Stimulated activated CD4-positive, alpha-beta T cell treated with anti-CD3 and anti-CD28 coated beads, Interleukin-15, amount 100 ng/mL, for 48 hours (primary cell): ENCODE measurements around the gene B3GNT5.
A peak's percentile ranks its signal among the peaks of the same experiment; 100 is the strongest.

ENCODE experiments used
- DNase-seq, 2 donors: peaks; one replicate each; pipeline ENCODE4 v3.0.0-alpha.2; 2020; ENCODE audit warnings: low read depth in 2 of 2

Gene B3GNT5, protein sequence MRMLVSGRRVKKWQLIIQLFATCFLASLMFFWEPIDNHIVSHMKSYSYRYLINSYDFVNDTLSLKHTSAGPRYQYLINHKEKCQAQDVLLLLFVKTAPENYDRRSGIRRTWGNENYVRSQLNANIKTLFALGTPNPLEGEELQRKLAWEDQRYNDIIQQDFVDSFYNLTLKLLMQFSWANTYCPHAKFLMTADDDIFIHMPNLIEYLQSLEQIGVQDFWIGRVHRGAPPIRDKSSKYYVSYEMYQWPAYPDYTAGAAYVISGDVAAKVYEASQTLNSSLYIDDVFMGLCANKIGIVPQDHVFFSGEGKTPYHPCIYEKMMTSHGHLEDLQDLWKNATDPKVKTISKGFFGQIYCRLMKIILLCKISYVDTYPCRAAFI

DNA sequence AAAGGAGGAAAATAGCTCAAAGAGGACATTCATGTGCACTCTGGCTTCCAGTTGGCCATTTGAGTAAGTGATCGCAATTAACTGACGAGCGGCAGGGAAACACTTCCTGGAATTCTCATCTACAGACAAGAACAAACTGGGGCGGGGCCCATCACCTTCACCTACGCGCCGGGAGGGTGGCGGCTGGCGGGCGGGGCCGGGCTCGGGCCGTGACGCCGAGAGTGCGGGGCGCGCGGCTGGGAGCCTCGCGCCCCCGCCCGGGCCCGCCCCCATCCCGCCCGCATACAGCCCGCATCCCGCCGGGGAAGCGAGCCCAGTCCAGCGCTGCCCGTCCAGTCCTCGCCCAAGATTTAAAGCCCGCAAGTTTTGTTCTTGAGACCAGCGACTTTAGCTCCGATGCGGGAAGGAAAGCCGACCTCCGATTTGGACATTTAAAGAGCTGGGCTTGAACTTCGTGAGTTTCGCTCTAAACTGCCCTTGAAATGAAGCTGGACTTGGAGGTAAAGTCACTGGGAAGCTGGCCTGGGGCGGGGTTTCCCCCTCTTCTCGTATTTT lies at the start of gene B3GNT5:
Gene B3GNT5 (plus strand): TSS at position 281 of the 555 bp plus-strand sequence. CDS start 16,546 bp downstream, outside the sequence.
- no peak for DNase-seq

DNA sequence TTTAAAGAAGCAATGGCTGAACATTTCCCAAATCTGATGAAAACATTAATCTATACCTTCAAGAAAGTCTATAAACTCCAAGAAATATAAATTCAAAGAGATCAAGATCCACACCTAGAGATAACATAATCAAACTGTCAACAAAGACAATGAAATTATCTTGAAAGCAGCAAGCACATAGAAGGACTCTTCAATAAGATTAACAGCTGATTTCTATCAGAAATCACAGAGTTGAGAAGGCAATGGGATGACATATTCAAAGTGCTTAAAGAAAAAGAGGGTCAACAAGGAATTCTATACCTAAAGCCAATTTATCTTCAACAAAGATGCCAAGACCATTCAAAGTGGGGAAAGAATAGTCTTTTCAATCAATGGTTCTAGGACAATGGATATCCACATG lies 49.4 kb upstream of the B3GNT5 start:
- DNase-seq, result no peak

DNA sequence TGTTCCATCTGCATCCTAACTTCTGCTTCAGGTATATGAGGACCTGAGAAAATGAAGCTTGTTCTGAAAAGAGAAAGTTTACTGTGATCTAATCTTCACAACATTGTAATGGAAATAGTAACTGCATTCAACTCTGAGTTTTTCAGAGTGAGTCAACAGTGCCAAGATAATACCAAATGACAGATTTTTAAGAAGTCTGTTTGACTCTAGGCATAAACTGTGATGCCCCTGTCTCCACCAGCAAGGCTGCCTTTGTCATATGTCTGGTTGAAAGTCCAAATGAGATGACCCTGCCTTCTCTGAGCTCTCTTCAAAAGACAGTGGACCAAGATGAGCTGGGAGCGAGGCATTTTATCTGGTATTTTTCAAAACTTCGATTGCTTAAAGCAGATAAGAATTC lies 44.8 kb upstream of the B3GNT5 start:
- DNase-seq, result peak in 1 of 2 donors; percentile 20

DNA sequence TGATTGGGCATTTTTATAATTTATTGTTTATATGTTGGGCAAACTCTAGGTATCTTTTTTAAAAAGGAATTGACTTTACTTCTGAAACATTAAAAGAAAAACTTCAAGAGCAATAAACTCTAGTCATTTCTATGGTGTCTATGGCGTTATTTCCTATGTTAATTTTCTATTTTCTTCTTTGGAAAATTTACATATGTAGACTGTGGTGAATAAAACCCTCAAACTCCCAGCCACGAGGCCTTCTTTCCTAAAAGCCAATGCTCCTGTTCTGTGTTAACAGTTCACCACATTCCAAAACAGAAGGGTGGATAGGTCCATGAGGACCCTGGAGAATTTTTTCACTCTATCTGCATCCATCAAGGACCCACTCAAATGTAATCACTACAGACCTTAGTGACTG lies 44.3 kb upstream of the B3GNT5 start:
- no peak for DNase-seq

DNA sequence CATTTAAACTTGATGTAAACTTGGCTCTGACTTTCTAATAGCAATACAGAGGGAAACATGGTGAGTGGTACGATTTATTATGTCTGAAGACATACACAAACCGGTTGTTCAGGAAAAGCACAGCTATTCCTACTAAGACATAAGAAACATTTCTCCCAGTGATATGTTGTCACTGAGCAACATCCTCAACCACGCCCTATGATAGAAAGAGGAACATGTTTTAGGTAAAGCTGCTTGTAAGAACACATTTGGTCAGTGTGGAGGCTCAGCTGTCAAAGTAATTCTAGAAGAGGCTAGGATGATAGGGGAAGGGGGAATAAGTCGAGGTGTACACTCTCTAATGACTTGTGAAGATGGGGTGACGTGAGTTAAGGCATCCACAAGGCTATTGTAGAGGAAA lies 42.7 kb upstream of the B3GNT5 start:
- no peak for DNase-seq

DNA sequence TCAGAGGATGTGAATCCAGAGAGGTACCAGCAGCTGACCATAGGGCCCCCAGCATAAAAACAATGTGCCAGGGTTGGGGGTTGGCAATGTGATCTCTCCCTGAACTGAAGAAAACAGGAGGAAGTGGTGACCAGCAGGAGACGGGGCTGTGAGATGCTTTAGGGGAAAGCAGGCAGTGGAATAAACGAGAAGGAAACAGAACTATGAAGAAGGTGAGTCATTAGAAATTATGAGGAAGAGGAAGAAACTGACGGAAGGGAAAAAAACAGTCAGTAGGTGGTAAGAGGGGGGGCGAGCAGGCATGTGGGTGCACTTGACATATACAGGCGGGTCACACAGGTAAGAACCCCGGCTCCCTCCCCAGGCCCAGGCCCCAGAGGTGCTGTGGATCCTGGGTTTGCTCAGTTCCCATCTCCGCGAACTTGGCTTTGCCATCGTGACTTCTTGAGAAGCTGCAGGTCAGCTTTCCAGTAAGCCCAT lies 42.2 kb upstream of the B3GNT5 start:
- peak; percentile 33 to 46 for DNase-seq

DNA sequence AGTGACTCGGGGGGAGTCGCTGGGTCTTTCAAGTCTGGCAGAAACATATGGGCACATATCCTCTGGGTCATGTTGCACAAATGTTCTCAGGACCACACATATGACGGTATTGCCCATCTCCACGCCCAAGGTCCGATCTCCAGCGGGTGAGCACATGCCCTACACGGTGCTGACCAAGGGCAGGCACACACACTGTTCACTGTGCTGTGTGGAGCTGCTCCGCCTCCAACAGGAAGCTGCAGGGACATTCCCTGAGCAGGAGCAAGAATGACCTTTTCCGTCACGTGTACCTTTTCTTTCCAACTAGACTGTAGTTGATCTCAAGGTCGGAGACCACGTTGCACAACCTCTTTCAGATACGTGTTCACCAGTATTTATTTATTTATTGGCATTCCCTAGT lies 41.7 kb upstream of the B3GNT5 start:
- DNase-seq, result no peak

DNA sequence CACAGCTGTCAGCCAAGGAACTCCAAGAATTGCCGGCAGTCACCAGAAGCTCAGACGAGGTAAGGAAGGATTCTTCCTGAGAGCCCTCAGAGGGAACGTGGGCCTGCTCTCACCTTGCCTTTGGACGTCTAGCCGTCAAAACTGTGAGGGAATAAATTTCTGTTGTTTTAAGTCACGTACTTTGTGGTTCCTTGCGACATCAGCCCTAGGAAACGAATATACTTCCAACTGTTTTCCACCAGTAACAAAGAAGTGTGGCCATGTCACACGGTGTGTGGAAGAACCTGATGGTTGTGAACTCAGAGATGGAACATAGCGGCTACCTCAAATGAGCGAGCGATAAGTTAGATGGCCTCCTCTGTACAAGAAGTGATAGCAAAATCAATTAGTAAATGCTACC lies 41.0 kb upstream of the B3GNT5 start:
- no peak for DNase-seq

DNA sequence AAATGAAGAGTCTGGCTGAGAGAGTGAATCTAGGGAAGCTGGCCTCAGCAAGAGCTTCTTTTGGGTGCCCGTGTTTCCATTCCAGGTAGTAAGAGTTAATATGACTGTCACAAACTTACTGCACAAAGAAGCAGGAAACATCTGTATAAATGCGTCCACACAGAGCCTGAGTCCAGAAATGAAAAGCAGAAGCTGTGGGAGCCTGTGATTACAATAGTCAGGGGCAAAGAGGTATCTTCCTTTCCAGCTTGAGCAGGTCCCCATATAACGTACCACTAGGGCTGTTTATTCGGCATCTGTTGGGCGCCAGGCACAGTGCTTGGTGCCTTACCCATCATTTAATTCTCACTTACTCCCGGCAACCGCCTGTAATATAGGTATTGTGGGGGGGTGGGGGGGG lies 40.5 kb upstream of the B3GNT5 start:
- DNase-seq, result no peak

DNA sequence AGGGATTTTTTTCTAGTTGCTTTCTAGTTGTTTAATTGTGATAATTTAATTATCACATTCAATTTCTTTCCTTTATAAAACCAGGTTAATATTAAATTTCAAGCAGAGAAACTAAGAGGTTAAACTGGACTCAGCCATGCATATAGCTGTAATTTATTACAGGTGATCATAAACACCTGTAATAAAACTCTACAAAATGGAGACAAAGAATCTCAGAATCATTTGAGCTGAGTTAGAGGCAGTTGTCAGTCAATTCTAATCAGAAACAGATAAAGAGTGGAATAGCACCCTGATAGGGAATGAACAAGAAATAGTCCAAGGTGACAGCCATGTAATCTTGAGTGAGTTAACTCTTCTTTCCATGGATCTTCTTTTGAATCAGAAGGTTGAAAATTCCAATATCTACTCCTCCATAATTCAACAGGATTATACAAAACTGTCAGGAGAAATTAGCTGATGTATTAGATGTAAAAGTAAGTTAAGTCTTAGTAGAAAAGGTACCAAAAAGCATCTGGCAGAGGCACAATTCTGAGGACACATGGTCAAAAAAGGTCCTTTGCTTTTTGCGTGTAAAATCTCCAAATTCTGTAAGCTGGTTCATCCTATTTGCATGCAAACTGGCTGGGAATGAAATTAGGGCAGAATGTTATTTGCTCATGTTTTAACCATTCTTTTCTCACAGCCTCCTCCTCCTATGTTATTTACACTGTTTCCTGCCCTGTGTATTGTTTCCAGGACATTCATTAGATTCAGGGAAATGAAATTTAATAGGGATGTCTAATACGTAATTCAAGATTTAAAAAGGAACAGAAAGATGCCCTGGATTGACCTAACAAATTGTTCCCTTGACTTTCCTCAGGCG lies 39.4 kb upstream of the B3GNT5 start:
- DNase-seq, result no peak

DNA sequence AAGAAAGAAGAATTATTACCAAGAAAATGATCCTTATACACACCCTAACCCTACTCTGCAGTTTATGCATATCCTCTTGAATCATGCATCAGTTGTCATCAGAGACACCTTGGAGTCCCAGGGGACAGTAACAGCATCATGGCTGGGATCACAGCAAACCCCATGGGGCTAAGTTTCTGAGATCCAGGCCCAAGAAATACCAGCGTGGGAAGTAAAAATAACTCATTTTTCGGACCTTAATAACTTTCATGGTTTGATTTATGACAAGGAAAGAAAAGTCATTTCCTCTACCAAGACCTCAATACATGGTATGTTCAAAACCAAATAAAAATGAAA lies 38.8 kb upstream of the B3GNT5 start:
- no peak for DNase-seq

DNA sequence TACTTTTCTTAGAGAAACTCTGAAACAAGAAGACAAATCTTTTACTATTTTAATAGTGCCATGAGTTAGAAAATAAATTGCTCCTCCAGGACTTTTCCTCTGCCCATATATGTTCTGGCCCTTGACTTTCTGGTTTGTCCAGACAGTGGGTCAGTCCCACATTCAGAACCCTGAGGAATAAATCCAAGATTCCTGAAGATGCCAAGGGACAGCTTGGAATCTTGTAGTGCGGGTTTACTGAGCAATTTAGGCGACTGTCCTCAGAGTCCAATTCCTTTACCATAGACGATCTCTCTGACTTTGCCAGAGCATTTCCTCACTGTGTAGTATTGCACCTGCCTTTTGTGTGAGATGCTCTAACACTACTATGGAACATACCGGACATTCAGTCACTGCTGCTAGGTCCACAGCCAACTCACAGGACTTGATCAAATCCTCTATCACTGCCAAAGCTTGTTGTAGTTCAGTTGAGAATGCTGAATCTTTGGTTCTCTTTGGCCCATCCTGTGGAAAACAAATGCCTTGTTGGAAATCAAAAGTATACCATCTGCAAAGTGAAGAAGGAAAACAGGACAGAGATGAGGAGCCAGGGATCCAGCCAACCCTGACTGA lies 37.4 kb upstream of the B3GNT5 start:
- DNase-seq, result no peak

DNA sequence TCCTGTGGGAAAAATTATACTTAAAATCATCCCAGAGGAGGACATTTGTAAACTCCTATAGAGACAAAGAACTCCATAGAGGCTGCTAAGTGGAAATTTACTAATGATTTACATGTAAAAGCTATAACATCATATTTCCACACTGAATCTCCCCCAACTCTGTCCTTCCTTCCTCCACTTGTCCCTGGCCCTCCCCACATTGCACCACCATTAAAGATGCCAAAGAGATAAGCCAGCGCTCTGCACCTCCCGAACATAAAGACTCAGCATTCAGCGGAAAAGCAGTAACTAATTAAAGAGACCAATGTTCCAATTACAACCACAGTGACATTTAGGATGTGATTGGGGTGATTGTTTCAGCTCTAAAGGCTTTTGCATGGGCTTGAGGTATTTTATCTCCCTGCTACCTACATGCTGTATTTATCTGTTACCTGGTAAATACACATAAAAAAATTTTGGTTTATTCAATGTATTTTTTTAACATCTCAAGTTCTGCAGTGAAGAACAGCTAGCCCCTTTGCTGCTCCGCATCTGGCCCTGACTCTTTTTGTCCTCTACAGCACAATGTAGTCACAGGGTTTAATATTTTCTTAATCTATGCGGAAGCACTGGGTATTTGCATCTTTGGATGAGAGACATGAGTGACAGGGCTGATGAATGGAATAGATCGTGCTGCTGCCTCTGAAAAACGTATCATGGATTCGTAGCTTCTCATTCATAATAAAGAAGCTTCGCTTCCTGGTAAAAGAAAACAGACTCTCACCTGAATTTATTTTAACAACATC lies 35.3 kb upstream of the B3GNT5 start:
- DNase-seq, result no peak

DNA sequence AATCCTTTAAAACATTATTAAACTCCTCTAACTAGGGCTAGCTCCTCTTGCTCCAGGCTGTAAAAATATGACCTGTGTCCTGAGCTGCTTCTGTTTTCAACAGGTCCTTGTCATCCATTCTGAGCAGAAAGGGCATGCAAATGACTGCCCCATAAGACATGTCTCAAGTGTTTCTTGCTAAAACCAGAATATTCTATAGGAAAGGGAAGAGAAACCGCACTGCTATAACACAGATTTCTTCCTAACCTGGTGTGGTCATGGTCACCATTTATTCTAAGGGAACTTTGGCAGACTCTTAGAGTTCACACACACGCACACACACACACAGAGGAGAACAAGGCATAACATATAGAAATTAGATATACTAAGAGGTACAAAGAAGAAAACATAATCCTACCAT lies 34.2 kb upstream of the B3GNT5 start:
- DNase-seq, result no peak

DNA sequence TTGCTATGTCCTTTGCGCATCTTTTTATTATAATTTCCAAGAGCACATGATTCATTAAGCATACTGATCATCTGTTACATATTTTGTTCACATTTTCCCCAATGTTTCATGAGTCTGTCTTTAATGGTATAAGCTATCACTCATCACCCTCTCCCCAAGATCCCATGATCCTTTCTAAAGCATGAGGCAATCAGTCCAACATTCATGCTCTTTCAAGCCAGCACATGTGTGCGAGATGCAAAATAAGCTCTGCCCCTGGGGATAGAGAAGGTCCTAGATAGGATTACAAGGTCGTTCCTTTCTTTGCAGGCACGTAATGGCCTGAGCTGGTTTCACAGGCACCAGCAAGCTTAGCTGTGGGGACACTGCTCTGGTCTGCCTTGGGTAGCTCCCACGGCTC lies 32.2 kb upstream of the B3GNT5 start:
- no peak for DNase-seq

DNA sequence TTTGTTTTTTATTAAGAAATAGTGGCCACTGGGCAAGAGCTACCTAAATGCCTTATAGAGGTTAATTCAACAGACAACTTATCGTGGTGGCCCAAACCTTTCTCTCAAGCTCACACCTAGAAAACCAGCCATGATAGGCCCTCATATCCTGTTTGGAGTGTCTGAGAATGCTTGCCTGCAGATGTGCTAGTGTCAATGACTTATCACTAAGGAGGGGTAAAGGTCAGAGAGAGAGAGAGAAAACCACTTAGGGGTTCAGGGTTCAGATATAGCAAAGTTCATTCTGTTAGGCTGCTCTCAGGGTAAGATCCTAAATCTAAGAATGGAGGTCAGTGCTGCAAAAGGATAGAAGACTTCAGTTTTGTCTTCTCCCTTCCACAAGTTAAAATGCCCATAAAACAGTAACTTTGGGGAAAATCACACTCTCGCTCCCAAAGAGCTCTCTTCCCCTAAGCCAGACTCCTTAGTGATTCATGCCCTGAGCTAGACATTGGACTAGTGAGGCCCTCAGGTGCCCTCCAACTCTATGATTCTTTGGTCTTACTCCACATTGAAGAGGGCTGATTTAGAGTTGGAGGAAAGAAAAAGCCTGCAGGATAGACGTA lies 30.3 kb upstream of the B3GNT5 start:
- no peak for DNase-seq

DNA sequence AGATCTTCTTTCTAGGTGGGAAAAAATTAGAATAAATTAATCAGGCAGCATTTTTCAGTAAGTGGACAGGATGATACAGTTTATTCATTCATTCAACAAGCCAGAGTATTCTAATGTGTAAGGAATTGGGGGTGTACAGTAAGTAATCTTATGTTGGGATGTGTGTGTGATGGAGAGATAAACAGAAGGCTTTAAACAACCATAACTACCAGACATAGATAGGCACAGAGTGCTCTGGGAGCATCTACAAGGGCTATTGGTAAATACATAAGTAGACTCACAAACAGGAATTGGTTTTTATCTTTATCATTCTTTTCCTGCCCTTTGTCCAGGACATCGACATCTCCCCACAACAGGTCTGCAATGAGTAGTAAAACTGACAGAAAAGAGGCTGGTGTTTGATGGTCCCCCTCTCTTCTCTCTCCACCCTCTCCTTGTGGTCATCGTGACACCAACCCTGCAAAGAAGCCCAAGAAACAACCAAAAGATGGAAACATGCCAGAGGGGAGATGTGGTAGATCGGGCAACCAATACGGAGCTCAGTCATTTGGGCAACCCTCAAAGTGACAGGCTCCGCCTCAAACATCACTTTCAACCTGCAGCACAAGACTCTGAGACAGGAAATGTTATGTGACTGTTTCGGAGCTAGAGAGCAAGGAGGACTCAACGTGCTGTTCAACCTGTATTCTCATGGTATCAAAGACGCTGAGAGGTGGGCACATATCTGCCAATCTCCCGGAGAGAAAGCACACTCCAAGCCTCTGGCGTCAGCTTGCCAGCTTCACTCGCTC lies 28.7 kb upstream of the B3GNT5 start:
- DNase-seq, result peak; percentile 37 to 40

DNA sequence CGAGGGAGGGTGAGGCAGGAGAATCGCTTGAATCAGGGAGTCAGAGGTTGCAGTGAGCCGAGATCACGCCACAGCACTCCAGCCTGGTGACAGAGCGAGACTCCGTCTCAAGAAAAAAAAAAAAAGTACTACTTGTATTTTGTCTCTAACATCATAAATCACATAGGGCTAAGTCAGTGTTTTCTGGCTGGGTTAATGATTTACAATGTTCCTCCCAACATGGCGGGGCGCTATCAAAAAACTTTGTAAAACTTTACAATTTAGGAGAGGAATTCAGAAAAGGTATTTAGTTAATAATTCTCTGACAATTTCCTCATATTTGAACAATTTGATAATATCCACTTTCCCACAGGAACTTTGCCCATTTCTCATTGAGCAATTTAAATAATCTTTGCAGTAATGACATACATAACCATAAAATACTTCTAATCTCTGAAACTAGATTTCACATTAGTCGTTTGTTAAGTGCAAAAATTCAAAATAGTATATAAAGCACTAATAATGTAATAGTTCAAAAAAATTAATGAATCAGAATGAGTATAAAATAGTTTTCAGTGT lies 26.6 kb upstream of the B3GNT5 start:
- DNase-seq, result no peak

DNA sequence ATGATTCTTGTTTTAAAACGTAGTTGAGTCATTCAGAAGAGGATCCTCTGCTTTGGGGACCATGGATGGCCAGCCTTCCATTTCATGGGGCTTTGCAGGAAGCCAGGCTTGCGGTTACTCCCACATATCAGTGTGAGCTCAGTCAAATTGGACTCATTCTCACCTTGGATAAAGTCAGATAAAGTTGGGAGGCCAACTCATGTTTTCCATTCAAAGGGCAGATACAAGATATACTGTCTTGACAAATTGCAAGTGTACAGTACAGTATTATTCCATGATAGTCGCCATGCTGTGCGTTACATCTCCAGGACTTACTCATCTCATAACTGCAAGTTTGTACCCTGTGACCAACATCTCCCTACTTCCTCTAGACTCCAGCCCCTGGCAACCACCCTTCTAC lies 25.5 kb upstream of the B3GNT5 start:
- peak; percentile 22 to 41 for DNase-seq

DNA sequence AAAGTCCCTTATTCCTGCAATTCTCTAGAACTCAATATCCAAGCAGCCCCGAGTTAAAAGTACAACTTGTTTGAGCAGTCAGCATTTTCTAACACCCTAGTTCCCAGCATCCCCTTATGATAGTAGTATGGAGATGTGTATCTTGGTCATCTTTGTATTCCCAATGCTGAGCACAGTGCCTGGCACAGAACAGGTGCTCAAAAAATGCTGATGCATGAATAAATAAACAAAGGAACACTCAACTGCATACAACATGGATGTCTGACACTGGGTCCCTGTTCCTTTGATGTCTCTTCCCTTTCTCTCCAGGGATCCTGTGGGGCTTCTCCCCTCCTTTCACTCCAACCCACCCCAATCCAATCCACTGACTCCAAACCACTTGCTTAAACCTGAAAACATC lies 23.9 kb upstream of the B3GNT5 start:
- DNase-seq, result no peak
